Muscle of back (tissue), 11 donors: ENCODE results near the gene FYN. TPM values are rescaled to one million over a fixed set of nuclear protein-coding genes. Genes with fewer than 3 reads are reported as not detected.

Source experiments
- DNase-seq, 3 donors: peaks; one replicate each; pipeline versions ENCODE4 v3.0.0 to v3.0.0-alpha.2; 2013
- polyA plus RNA-seq, 10 donors: library from polyadenylated mRNA; unstranded; fragments of 120-200 nt; gene quantifications; one replicate each; pipeline ENCODE4 v1.2.1, GENCODE V29; 2013; ENCODE audit not compliant: insufficient read length in 10 of 10

Gene FYN
- polyA plus RNA-seq, 10 donors, result 119 to 184 (median 154) TPM

GRCh38 chr6:111809264-111809663 lies 64.0 kb downstream of the FYN start:
- no peak for DNase-seq

- no peak for DNase-seq
Measured at GRCh38 chr6:111808493-111808892, 64.8 kb downstream of the FYN start.

GRCh38 chr6:111806561-111807497 lies 66.4 kb downstream of the FYN start:
- peak in 1 of 3 donors; percentile 13 for DNase-seq

- DNase-seq, result no peak
Measured at GRCh38 chr6:111806165-111806547, 67.1 kb downstream of the FYN start.

- DNase-seq, result no peak
Measured at GRCh38 chr6:111805511-111806164, 67.6 kb downstream of the FYN start.

GRCh38 chr6:111804627-111805235 lies 68.5 kb downstream of the FYN start:
- DNase-seq, result peak in 1 of 3 donors; percentile 63

- peak in 2 of 3 donors; percentile 71 to 85 for DNase-seq
Measured at GRCh38 chr6:111803804-111804203, 69.4 kb downstream of the FYN start.

GRCh38 chr6:111803371-111803770 lies 69.9 kb downstream of the FYN start:
- no peak for DNase-seq

GRCh38 chr6:111802720-111803330 lies 70.4 kb downstream of the FYN start:
- DNase-seq, result peak in 1 of 3 donors; percentile 66

GRCh38 chr6:111802015-111802414 lies 71.2 kb downstream of the FYN start:
- no peak for DNase-seq

- DNase-seq, result no peak
Measured at GRCh38 chr6:111800821-111801220, 72.4 kb downstream of the FYN start.

- no peak for DNase-seq
Measured at GRCh38 chr6:111800259-111800765, 72.9 kb downstream of the FYN start.

- DNase-seq, result no peak
Measured at GRCh38 chr6:111799576-111800258, 73.5 kb downstream of the FYN start.

GRCh38 chr6:111798281-111798725 lies 74.9 kb downstream of the FYN start:
- no peak for DNase-seq

GRCh38 chr6:111796310-111796918 lies 76.8 kb downstream of the FYN start:
- no peak for DNase-seq

- DNase-seq, result no peak
Measured at GRCh38 chr6:111795558-111795957, 77.7 kb downstream of the FYN start.

- DNase-seq, result no peak
Measured at GRCh38 chr6:111794727-111795452, 78.4 kb downstream of the FYN start.

GRCh38 chr6:111794300-111794699 lies 79.0 kb downstream of the FYN start:
- no peak for DNase-seq

GRCh38 chr6:111793711-111794111 lies 79.5 kb downstream of the FYN start:
- no peak for DNase-seq
